ENCODE data around the gene MEPCE. TPM values are rescaled to one million over a fixed set of nuclear protein-coding genes. Genes with fewer than 3 reads are reported as not detected.

Gene MEPCE
- total RNA-seq, 1 donor from 2014 or later: 38.5 TPM

DNA sequence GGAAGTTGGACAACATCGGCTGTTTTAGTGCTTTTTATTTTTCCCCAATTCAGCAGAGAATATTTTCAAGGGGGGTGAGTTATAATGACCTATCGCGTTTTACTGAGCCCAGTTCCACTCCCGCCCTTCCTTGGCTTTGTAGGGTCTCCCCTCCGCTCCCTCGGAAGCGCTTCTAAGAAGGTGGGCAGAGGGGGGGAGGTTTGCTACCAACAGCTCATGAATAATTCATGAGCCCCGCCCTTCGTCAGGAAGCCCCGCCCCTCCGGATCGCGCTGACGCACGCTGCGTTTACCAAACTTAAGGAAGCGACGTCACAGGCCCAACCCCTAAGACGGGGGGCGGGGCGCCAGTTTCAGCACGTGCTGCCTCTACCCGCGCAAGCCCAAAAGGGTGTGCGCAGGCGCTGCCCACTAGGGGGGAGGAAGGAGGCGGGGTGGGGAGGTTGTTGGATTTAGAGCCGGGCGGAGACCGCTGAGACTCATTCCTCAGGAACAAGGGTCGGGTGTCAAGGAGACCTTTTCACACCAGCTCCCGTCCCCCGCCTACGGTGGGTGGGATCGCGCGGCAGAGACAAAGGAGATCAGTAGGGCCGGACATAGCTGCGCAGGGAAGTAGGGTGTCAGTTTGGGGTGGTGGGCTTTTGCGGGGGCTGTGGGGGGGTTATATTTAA is 529 bp upstream of the MEPCE start:
- Mint-ChIP-seq H3K9me3 (no peaks in the 10 kb centered on the region), H3K4me1 (peaks cover 29% of the 10 kb centered on the region), H3K27me3 (ENCODE audit: low read depth) (peaks cover 1% of the 10 kb centered on the region), H3K4me3 (peak overlapping the region; percentile 90), H3K36me3 (peaks cover 6% of the 10 kb centered on the region), H3K27ac (peak overlapping the region; percentile 100)
- peak; percentile 14 for TF ChIP-seq CTCF (IDR thresholded peaks at IDR 0.05; ENCODE audit: unreplicated experiment)
- DNase-seq (ENCODE audit: low spot score in 2 of 2, unreplicated experiment in 2 of 2): peak; percentile 100

- no peak for TF ChIP-seq CTCF (IDR thresholded peaks at IDR 0.05; ENCODE audit: unreplicated experiment)
- Mint-ChIP-seq H3K4me3 (peak overlapping the region; percentile 81), H3K9me3 (no peaks in the 10 kb centered on the region), H3K36me3 (peaks cover 6% of the 10 kb centered on the region), H3K4me1 (peaks cover 41% of the 10 kb centered on the region), H3K27ac (peak overlapping the region; percentile 93), H3K27me3 (ENCODE audit: low read depth) (peaks cover 1% of the 10 kb centered on the region)
- DNase-seq (ENCODE audit: low spot score in 2 of 2, unreplicated experiment in 2 of 2): no peak
These were observed 1.1 kb downstream of the MEPCE start for GRCh38 chr7:100430493-100431285.

- H3K27me3 Mint-ChIP-seq (ENCODE audit: low read depth): peaks cover 1% of the 10 kb centered on the region
- H3K9me3 Mint-ChIP-seq: no peaks in the 10 kb centered on the region
- H3K36me3 Mint-ChIP-seq: peaks cover 6% of the 10 kb centered on the region
- TF ChIP-seq CTCF (IDR thresholded peaks at IDR 0.05; ENCODE audit: unreplicated experiment): no peak
- H3K4me1 Mint-ChIP-seq: peaks cover 42% of the 10 kb centered on the region
- peak overlapping the region; percentile 81 for H3K4me3 Mint-ChIP-seq
- DNase-seq (ENCODE audit: low spot score in 2 of 2, unreplicated experiment in 2 of 2): no peak
- H3K27ac Mint-ChIP-seq: peak overlapping the region; percentile 88
These were observed 1.7 kb downstream of the MEPCE start for GRCh38 chr7:100431286-100431735.

DNA sequence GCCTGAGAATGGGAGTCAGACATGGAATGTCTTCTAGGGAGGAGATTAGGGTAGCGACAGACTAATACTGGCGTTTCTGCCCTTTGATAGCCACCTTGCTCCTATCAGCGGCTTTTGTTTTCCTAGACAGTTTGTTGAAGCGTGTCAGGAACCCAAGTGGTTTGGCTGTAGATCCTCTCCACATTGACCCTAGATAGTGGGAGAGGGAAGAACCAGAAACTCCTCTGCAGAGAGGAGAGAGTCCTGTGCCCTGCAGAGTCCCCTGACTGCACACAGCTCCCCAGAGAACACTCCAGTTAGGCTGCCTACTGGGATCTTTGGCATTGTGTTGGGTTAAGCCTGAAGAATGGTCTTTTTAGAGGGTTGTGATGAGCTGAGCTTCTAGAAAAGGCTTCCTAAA is 2.4 kb downstream of the MEPCE start:
- no peaks in the 10 kb centered on the region for H3K9me3 Mint-ChIP-seq
- H3K4me1 Mint-ChIP-seq: peaks cover 44% of the 10 kb centered on the region
- H3K27me3 Mint-ChIP-seq (ENCODE audit: low read depth): peaks cover 1% of the 10 kb centered on the region
- no peak for DNase-seq (ENCODE audit: low spot score in 2 of 2, unreplicated experiment in 2 of 2)
- peak overlapping the region; percentile 88 for H3K27ac Mint-ChIP-seq
- H3K4me3 Mint-ChIP-seq: peak overlapping the region; percentile 81
- no peak for TF ChIP-seq CTCF (IDR thresholded peaks at IDR 0.05; ENCODE audit: unreplicated experiment)
- H3K36me3 Mint-ChIP-seq: peaks cover 6% of the 10 kb centered on the region

DNA sequence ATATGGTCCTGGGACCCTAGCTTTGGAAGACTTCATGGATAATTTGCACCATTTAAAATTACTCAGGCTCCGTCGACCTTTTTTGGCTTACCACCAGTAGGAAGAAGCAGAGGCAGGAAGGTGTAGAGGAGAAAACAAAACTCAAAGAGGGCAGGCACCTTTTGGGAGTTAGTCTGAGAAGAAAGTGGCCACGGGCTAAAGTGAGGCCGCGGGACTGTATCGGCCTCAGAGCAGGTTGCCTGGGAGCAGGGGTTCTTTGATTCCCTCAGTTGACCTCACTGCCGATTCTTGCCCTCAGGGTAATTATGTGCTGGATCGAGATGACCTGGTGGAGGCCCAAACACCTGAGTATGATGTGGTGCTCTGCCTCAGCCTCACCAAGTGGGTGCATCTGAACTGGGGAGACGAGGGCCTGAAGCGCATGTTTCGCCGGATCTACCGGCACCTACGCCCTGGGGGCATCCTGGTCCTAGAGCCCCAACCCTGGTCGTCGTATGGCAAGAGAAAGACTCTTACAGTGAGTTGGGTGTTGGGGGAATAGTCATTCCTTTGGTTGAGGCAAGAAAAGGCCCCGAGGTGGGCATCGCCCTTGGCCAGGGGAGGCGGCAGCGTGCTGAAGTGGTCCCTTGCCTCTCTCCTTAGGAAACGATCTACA is 3.1 kb downstream of the MEPCE start:
- DNase-seq (ENCODE audit: low spot score in 2 of 2, unreplicated experiment in 2 of 2): no peak
- peak overlapping the region; percentile 81 for H3K4me3 Mint-ChIP-seq
- no peaks in the 10 kb centered on the region for H3K9me3 Mint-ChIP-seq
- peaks cover 6% of the 10 kb centered on the region for H3K36me3 Mint-ChIP-seq
- no peak for TF ChIP-seq CTCF (IDR thresholded peaks at IDR 0.05; ENCODE audit: unreplicated experiment)
- peak overlapping the region; percentile 88 for H3K27ac Mint-ChIP-seq
- peaks cover 1% of the 10 kb centered on the region for H3K27me3 Mint-ChIP-seq (ENCODE audit: low read depth)
- H3K4me1 Mint-ChIP-seq: peaks cover 44% of the 10 kb centered on the region

Measured in mesothelial cell of epicardium (in vitro differentiated cells).